Endothelial cell of umbilical vein (primary cell): Measurements from ENCODE around the gene KRT222. TPM values are rescaled to one million over a fixed set of nuclear protein-coding genes. Genes with fewer than 3 reads are reported as not detected.

Experiments used
- BruUV-seq: library from RNA; stranded (reverse); fragments of 400-500 nt; replicated peaks from 2 replicates; lab custom pipeline; 2021; lab: Mats Ljungman, UMichigan
- CTCF ChIA-PET: fragments of 300-600, 350-600 bp; sonication (Branson Sonifier 250); formaldehyde crosslinking; loops from one replicate; lab custom pipeline; 2021; ENCODE audit warnings: antibody characterized with exemption, inconsistent platforms; lab: Charles Lee
- POLR2A ChIA-PET: fragments of 300-600, 350-600 bp; sonication (Branson Sonifier 250); formaldehyde crosslinking; loops from one replicate; lab custom pipeline; 2021; ENCODE audit warnings: antibody characterized with exemption, inconsistent platforms; lab: Charles Lee
- DNase-seq: peaks from one replicate; pipeline ENCODE4 v3.0.0-alpha.2; 2011; ENCODE audit warnings: low read depth, low spot score
- FAIRE-seq: peaks from 2 replicates; lab custom pipeline; 2011; peaks lifted over from hg19 to GRCh38; lab: Jason Lieb, UNC
- H2AFZ ChIP-seq: 2 replicates; pipeline ENCODE4 v1.6.0; 2012; ENCODE audit warnings: low read depth, low read length, control low read depth, inconsistent platforms
- H3K27ac ChIP-seq: 2 replicates; pipeline ENCODE4 v1.5.1; 2011; ENCODE audit warnings: low read depth, mild to moderate bottlenecking, control low read depth, low read length, moderate library complexity; ENCODE audit not compliant: insufficient read depth
- H3K27me3 ChIP-seq, 2 experiments: 2 replicates each; pipeline versions ENCODE4 v1.6.0 to v1.6.1; 2011; ENCODE audit warnings: low read length in 2 of 2, mixed read lengths in 1 of 2; ENCODE audit not compliant: control insufficient read depth in 2 of 2, insufficient read depth in 2 of 2
- H3K36me3 ChIP-seq, 2 experiments: 2 replicates in 1 of 2; 3 replicates in 1 of 2; pipeline ENCODE4 v1.5.1; 2011; ENCODE audit warnings: low read length in 2 of 2, mild to moderate bottlenecking in 1 of 2, moderate library complexity in 1 of 2; ENCODE audit not compliant: control insufficient read depth in 2 of 2, insufficient read depth in 2 of 2; ENCODE audit errors: extremely low read depth in 1 of 2
- H3K4me1 ChIP-seq: 3 replicates; pipeline ENCODE4 v1.5.1; 2011; ENCODE audit warnings: mild to moderate bottlenecking, low read length; ENCODE audit not compliant: control insufficient read depth, insufficient read depth; ENCODE audit errors: extremely low read depth
- H3K4me2 ChIP-seq: 2 replicates; pipeline ENCODE4 v1.6.1; 2011; ENCODE audit warnings: low read length, control low read depth, mixed read lengths; ENCODE audit not compliant: insufficient read depth
- H3K4me3 ChIP-seq, 3 experiments: fragments of 200-600 bp in 1 of 3; sonication (generic), shearing (Covaris generic) in 1 of 3; replicated peaks in 1 of 3; 2 replicates each; pipeline ENCODE4 v1.5.1; 2011 to 2016; ENCODE audit warnings: control low read depth in 3 of 3, low read length in 3 of 3, mild to moderate bottlenecking in 2 of 3, inconsistent platforms in 1 of 3, low read depth in 1 of 3, moderate library complexity in 1 of 3; ENCODE audit not compliant: insufficient read depth in 1 of 3
- H3K79me2 ChIP-seq: 2 replicates; pipeline ENCODE4 v1.6.0; 2012; ENCODE audit warnings: low read length, inconsistent platforms; ENCODE audit not compliant: control insufficient read depth, insufficient read depth
- H3K9ac ChIP-seq: replicated peaks from 2 replicates; pipeline ENCODE3; 2011; ENCODE audit warnings: low read length, control low read depth; ENCODE audit not compliant: insufficient read depth; ENCODE audit errors: extremely low read depth
- H3K9me1 ChIP-seq: replicated peaks from 3 replicates; pipeline ENCODE4 v1.6.0; 2011; ENCODE audit warnings: mild to moderate bottlenecking, low read length; ENCODE audit not compliant: control insufficient read depth, insufficient read depth; ENCODE audit errors: extremely low read depth
- H3K9me3 ChIP-seq: replicated peaks from 2 replicates; pipeline ENCODE4 v1.5.1; 2012; ENCODE audit warnings: low read length, inconsistent platforms; ENCODE audit not compliant: control insufficient read depth, insufficient read depth
- H4K20me1 ChIP-seq: replicated peaks from 2 replicates; pipeline ENCODE3; 2011; ENCODE audit warnings: mild to moderate bottlenecking, low read length; ENCODE audit not compliant: control insufficient read depth, insufficient read depth; ENCODE audit errors: extremely low read depth
- CTCF ChIP-seq, 2 donors: IDR thresholded peaks; 1 replicate in 1 of 2; 2 replicates in 1 of 2; pipeline ENCODE4 v1.5.1; 2011; ENCODE audit warnings: low read length in 2 of 2, mild to moderate bottlenecking in 2 of 2, moderate library complexity in 2 of 2, control low read depth in 1 of 2, inconsistent platforms in 1 of 2, low read depth in 1 of 2; ENCODE audit not compliant: insufficient read depth in 1 of 2; ENCODE audit errors: extremely low read depth in 1 of 2
- EZH2 ChIP-seq: IDR thresholded peaks from 2 replicates; pipeline ENCODE4 v1.6.1; 2012; ENCODE audit warnings: borderline replicate concordance, low read depth, mild to moderate bottlenecking, moderate library complexity, low read length, inconsistent platforms; ENCODE audit not compliant: severe bottlenecking
- FOS ChIP-seq: IDR thresholded peaks from 2 replicates; pipeline ENCODE4 v1.6.1; 2011; ENCODE audit warnings: mild to moderate bottlenecking, low read length, moderate library complexity, borderline replicate concordance; ENCODE audit not compliant: insufficient read depth
- GATA2 ChIP-seq: IDR thresholded peaks from 2 replicates; pipeline ENCODE4 v1.7.0; 2011; ENCODE audit warnings: low read depth, mild to moderate bottlenecking, moderate library complexity, mixed read lengths, low read length; ENCODE audit not compliant: insufficient read length, insufficient read depth
- MYC ChIP-seq: IDR thresholded peaks from one replicate; pipeline ENCODE4 v1.6.1; 2011; ENCODE audit warnings: mild to moderate bottlenecking, low read depth, low read length
- POLR2A ChIP-seq: IDR thresholded peaks from 2 replicates; pipeline ENCODE4 v1.6.1; 2012; ENCODE audit warnings: low read depth, mild to moderate bottlenecking, control low read depth, low read length
- POLR2AphosphoS5 ChIP-seq: IDR thresholded peaks from 2 replicates; pipeline ENCODE4 v1.6.1; 2012; ENCODE audit warnings: low read depth, mild to moderate bottlenecking, control low read depth, low read length, moderate library complexity; ENCODE audit not compliant: insufficient read depth
- dilution Hi-C: fragments of 300-500 bp; cut with MboI; formaldehyde crosslinking; loops from one replicate; pipeline ENCODE4 v1.15.0; 2019; ENCODE audit warnings: low sequenced_read_pairs; ENCODE audit not compliant: extremely low pct_ligation_motif_present
- intact Hi-C: fragments of 100-400 bp; cut with micrococcal nuclease; formaldehyde crosslinking; loops from one replicate; pipeline ENCODE4 v1.10.0; 2022
- polyA plus RNA-seq, 4 experiments: library from polyadenylated mRNA; depleted of rRNA in 3 of 4; stranded (reverse) in 3 of 4; unstranded in 1 of 4; fragments of >200 nt; gene quantifications; 2 replicates each; pipeline versions ENCODE4 v1.2.1 to v1.2.3, GENCODE V29; 2011 to 2012; ENCODE audit warnings: missing spikeins in 1 of 4
- total RNA-seq: library from RNA; stranded (reverse); gene quantifications from 2 replicates; pipeline ENCODE4 v1.2.3, GENCODE V29; 2021

KRT222 gene
- total and polyA plus RNA-seq, 2 donors (not counting 3 experiments of a cell fraction or from before 2014, with no cell fraction given), result not detected

- POLR2A ChIA-PET, result no interaction called here
- no peaks in the 10 kb centered on the region for H4K20me1 ChIP-seq
- intact Hi-C loops, result no loop called here
- TF ChIP-seq POLR2A (no peak), CTCF (IDR thresholded peaks at IDR 0.05; ENCODE audit: extremely low read depth in 1 of 2, insufficient read depth in 1 of 2, low read depth in 1 of 2, low read length in 2 of 2) (no peak), MYC (no peak), FOS (no peak), POLR2AphosphoS5 (no peak), GATA2 (no peak), EZH2 (no peak)
- no peaks in the 10 kb centered on the region for H3K9me1 ChIP-seq
- H3K4me2 ChIP-seq, result no peak overlapping the region
- H3K4me1 ChIP-seq, result no peaks in the 10 kb centered on the region
- H3K9ac ChIP-seq, result no peak overlapping the region
- H3K9me3 ChIP-seq, result no peaks in the 10 kb centered on the region
- H3K79me2 ChIP-seq, result no peaks in the 10 kb centered on the region
- no peaks in the 10 kb centered on the region for H3K36me3 ChIP-seq
- peaks cover 16 to 17% of the 10 kb centered on the region in 2 experiments for H3K27me3 ChIP-seq
- DNase-seq (no peak), FAIRE-seq (no peak)
- no peak overlapping the region for H3K27ac ChIP-seq
- CTCF ChIA-PET, result interaction anchor here (2.1 kb wide), 1 partner anchor 10 kb away, joined by 14 read pairs; no protein-coding TSS in a partner anchor
- BruUV-seq, result no TSS peak
- no peak overlapping the region for H3K4me3 ChIP-seq
- dilution Hi-C loops, result no loop called here
- H2AFZ ChIP-seq, result no peak overlapping the region
Observed at GRCh38 chr17:40610359-40610758, 54.6 kb downstream of the KRT222 start.
